Regular cardiac myocyte (primary cell): ENCODE data around the gene OSTN. TPM values are rescaled to one million over a fixed set of nuclear protein-coding genes. Genes with fewer than 3 reads are reported as not detected.

Experiments used
- total RNA-seq: library from RNA; depleted of rRNA; stranded (reverse); fragments of >200 nt; gene quantifications from 2 replicates; pipeline ENCODE4 v1.2.3, GENCODE V29; 2014

Gene OSTN, protein sequence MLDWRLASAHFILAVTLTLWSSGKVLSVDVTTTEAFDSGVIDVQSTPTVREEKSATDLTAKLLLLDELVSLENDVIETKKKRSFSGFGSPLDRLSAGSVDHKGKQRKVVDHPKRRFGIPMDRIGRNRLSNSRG
- 8.7 and 10.4 TPM in 2 replicates for total RNA-seq

DNA sequence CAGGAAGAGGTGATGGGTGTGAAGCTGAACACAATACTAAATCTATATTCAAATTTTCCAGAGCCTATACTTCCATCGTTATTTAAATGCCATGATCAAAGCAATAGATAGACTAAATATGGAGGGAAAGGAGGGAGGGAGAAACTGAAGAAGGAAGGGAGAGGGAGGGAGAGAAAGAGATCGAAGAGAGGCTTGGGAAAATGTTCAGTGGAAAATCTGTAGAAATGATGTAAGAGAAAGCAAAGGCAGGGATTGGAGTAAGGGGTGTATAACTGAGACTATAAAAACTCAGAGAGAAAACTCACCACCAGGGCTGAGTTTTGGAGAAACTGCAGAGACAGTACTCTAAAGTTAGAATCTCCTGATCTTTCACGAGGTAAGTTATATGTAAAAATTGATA is at the start of gene OSTN:
OSTN (plus strand) TSS at position 310 of the 400 bp plus-strand sequence. CDS start 13,292 bp downstream, outside the sequence.

Other genes starting within 250 kb of the OSTN start
- gene CCDC50, start 130.2 kb downstream of the OSTN start, total RNA-seq: 104 and 150 TPM in 2 replicates
- 0.28 and 0.77 TPM in 2 replicates for gene UTS2B, start 131.3 kb downstream of the OSTN start, total RNA-seq